A549 (cell line): ENCODE measurements around the gene ASXL2. TPM values are rescaled to one million over a fixed set of nuclear protein-coding genes. Genes with fewer than 3 reads are reported as not detected.

Experiments used
- ATAC-seq, 2 experiments: fragments of 200-7000 bp in 1 of 2; fragments of >200 bp in 1 of 2; cut with Nextera tagmentation in 1 of 2; cut with Tn5 transposase in 1 of 2; 3 replicates each; pipeline versions ENCODE4 v1.8.0 to v1.9.1; 2018 to 2020; ENCODE audit warnings: mild to moderate bottlenecking in 1 of 2, moderate library complexity in 1 of 2
- CTCF ChIA-PET: fragments of 300-600 bp; sonication (Branson Sonifier 250); formaldehyde crosslinking; extraction: SDS; loops from one replicate; lab custom pipeline; 2021; ENCODE audit warnings: antibody characterized with exemption, inconsistent platforms; lab: Yijun Ruan, JAX
- POLR2A ChIA-PET: fragments of 350-600 bp; formaldehyde crosslinking; extraction: SDS; loops from one replicate; lab custom pipeline; 2021; ENCODE audit warnings: antibody characterized with exemption, inconsistent platforms; lab: Yijun Ruan, JAX
- DNase-seq, 2 experiments: peaks; one replicate each; pipeline versions ENCODE4 v3.0.0 to v3.0.0-alpha.2; 2011 to 2016; ENCODE audit warnings: low read depth in 1 of 2, low spot score in 1 of 2
- FAIRE-seq: peaks from 2 replicates; lab custom pipeline; 2011; peaks lifted over from hg19 to GRCh38; lab: Jason Lieb, UNC
- H3K27ac ChIP-seq, 2 experiments: fragments of >200 bp; sonication (Bioruptor Twin); formaldehyde crosslinking; 3 replicates each; pipeline ENCODE4 v1.5.1; 2016 to 2017
- H3K4me1 ChIP-seq: fragments of >200 bp; sonication (Bioruptor Twin); formaldehyde crosslinking; 3 replicates; pipeline ENCODE4 v1.6.1; 2016
- H3K4me2 ChIP-seq: fragments of >200 bp; sonication (Bioruptor Twin); formaldehyde crosslinking; 3 replicates; pipeline ENCODE4 v1.6.1; 2016
- H3K4me3 ChIP-seq: fragments of >200 bp; sonication (Bioruptor Twin); formaldehyde crosslinking; 3 replicates; pipeline ENCODE4 v1.5.1; 2016
- H3K9me3 ChIP-seq: fragments of >200 bp; sonication (Bioruptor Twin); formaldehyde crosslinking; 3 replicates; pipeline ENCODE4 v1.6.1; 2016
- CHD4 ChIP-seq: fragments of 200-600 bp; sonication (generic); IDR thresholded peaks from 2 replicates; pipeline ENCODE4 v1.6.1; 2016; ENCODE audit warnings: antibody characterized with exemption, mild to moderate bottlenecking, borderline replicate concordance
- EHF ChIP-seq: fragments of 250-450 bp; sonication (Bioruptor Pico); IDR thresholded peaks from 2 replicates; pipeline ENCODE4 v1.5.0; 2020; ENCODE audit warnings: mild to moderate bottlenecking
- EHMT2 ChIP-seq: fragments of 200-600 bp; sonication (generic); IDR thresholded peaks from 2 replicates; pipeline ENCODE4 v1.6.1; 2016; ENCODE audit warnings: antibody characterized with exemption, low read depth, mild to moderate bottlenecking, moderate library complexity
- EP300 ChIP-seq, 2 experiments: fragments of >200 bp; sonication (Bioruptor Twin); formaldehyde crosslinking; IDR thresholded peaks; 2 replicates in 1 of 2; 3 replicates in 1 of 2; pipeline ENCODE4 v1.6.1; 2016 to 2017
- FOSL2 ChIP-seq, 2 experiments: fragments of 450-650 bp in 1 of 2; fragments of >200 bp in 1 of 2; sonication (Bioruptor Twin) in 1 of 2; formaldehyde crosslinking; IDR thresholded peaks; 2 replicates each; pipeline versions ENCODE4 v1.5.0 to v1.6.1; 2016 to 2020; ENCODE audit warnings: mild to moderate bottlenecking in 1 of 2, moderate library complexity in 1 of 2
- HEYL ChIP-seq: fragments of 250-450 bp; sonication (Bioruptor Pico); IDR thresholded peaks from 2 replicates; pipeline ENCODE4 v1.8.0; 2021; ENCODE audit warnings: mild to moderate bottlenecking, moderate library complexity
- JUNB ChIP-seq: fragments of >200 bp; sonication (Bioruptor Twin); formaldehyde crosslinking; IDR thresholded peaks from 2 replicates; pipeline ENCODE4 v1.6.1; 2016
- KDM5A ChIP-seq: fragments of 200-600 bp; sonication (generic); IDR thresholded peaks from 2 replicates; pipeline ENCODE4 v1.6.1; 2016; ENCODE audit warnings: antibody characterized with exemption, mild to moderate bottlenecking
- MYC ChIP-seq: IDR thresholded peaks from 2 replicates; pipeline ENCODE4 v1.6.1; 2012; ENCODE audit warnings: mild to moderate bottlenecking, inconsistent platforms, low read length, improper control_type of control experiment, borderline replicate concordance
- NPAS2 ChIP-seq: fragments of 250-450 bp; sonication (Bioruptor Pico); IDR thresholded peaks from 2 replicates; pipeline ENCODE4 v1.8.0; 2022; ENCODE audit warnings: mild to moderate bottlenecking, moderate library complexity, borderline replicate concordance
- PHF8 ChIP-seq: fragments of 200-600 bp; sonication (generic); IDR thresholded peaks from 2 replicates; pipeline ENCODE4 v1.6.1; 2016; ENCODE audit warnings: low read depth, mild to moderate bottlenecking, antibody characterized with exemption, moderate library complexity, borderline replicate concordance
- POLR2A ChIP-seq: IDR thresholded peaks from 2 replicates; pipeline ENCODE4 v1.6.1; 2012; ENCODE audit warnings: mild to moderate bottlenecking, low read length
- POLR2AphosphoS2 ChIP-seq: conservative IDR thresholded peaks from 2 replicates; pipeline ENCODE4 v1.6.1; 2012; ENCODE audit warnings: low read length, improper control_type of control experiment, inconsistent platforms
- RARB ChIP-seq: fragments of 250-450 bp; sonication (Bioruptor Pico); IDR thresholded peaks from 2 replicates; pipeline ENCODE4 v1.8.0; 2021; ENCODE audit warnings: mild to moderate bottlenecking, moderate library complexity
- RCOR1 ChIP-seq: fragments of 150-350 bp; IDR thresholded peaks from 2 replicates; pipeline ENCODE4 v1.6.1; 2014; ENCODE audit warnings: antibody characterized with exemption, low read length, low read depth
- RFX5 ChIP-seq: fragments of 450-650 bp; IDR thresholded peaks from 2 replicates; pipeline ENCODE4 v1.7.1; 2014; ENCODE audit warnings: antibody characterized with exemption, mild to moderate bottlenecking, moderate library complexity
- RNF2 ChIP-seq: fragments of 200-600 bp; sonication (generic); IDR thresholded peaks from 2 replicates; pipeline ENCODE4 v1.6.1; 2016; ENCODE audit warnings: low read depth, mild to moderate bottlenecking, antibody characterized with exemption, moderate library complexity, borderline replicate concordance
- SREBF2 ChIP-seq: fragments of 450-650 bp; IDR thresholded peaks from 2 replicates; pipeline ENCODE4 v1.6.1; 2014; ENCODE audit warnings: mild to moderate bottlenecking, moderate library complexity
- ZNF302 ChIP-seq: fragments of 250-450 bp; sonication (Bioruptor Pico); IDR thresholded peaks from 2 replicates; pipeline ENCODE4 v1.9.0; 2021; ENCODE audit warnings: inconsistent platforms, mild to moderate bottlenecking, moderate library complexity
- WGBS: methylation state at CpG from one replicate; pipeline ENCODE4 v1.1.6; 2017; ENCODE audit errors: missing lambda C conversion rate; 5-methylcytosine and 5-hydroxymethylcytosine counted together
- polyA plus RNA-seq, 4 experiments: library from polyadenylated mRNA; depleted of rRNA in 3 of 4; stranded (reverse); fragments of >200 nt; fragmentation: RNase III in 1 of 4; extraction: RNeasy Plus Mini Kit Qiagen cat#74134 plus additional on column Dnase treatment in 1 of 4; gene quantifications; 2 replicates in 3 of 4; 3 replicates in 1 of 4; pipeline ENCODE4 v1.2.3, GENCODE V29; 2011 to 2017
- TF ChIP-seq, protein P1 (sequence below): fragments of >200 bp; sonication (Bioruptor Twin); formaldehyde crosslinking; IDR thresholded peaks from 3 replicates; pipeline ENCODE4 v1.5.1; 2016
- TF ChIP-seq, protein P2 (sequence below): IDR thresholded peaks from 2 replicates; pipeline ENCODE4 v1.6.1; 2012; ENCODE audit warnings: low read depth, borderline replicate concordance
- TF ChIP-seq, protein P3 (sequence below): fragments of >200 bp; sonication (Bioruptor Twin); formaldehyde crosslinking; IDR thresholded peaks from 3 replicates; pipeline ENCODE4 v1.6.1; 2016
- TF ChIP-seq, protein P4 (sequence below): fragments of 150-350 bp; IDR thresholded peaks from 2 replicates; pipeline ENCODE4 v1.6.1; 2014; ENCODE audit warnings: low read depth, mild to moderate bottlenecking, low read length

Gene ASXL2
- polyA plus RNA-seq, 2 of the 4 experiments (the other 2 are of a cell fraction), result 10.3 to 26.4 TPM

DNA sequence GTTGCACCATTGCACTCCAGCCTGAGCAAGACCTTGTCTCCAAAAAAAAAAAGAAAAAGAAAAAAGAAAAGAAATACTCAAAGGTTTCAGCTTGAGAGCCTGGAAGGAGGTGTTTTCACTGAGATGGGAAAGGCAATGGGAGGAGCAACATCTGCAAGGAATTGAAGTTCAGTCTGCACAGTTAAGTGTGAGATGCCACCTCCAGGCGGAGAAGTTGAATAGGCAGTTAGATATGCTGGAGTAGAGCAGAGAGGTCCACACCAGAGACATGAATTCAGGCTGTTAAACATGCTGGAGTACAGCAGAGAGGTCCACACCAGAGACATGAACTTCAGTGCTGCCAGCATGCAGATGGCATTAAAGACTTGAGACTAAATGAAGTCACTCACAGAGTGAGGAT, 163.5 kb downstream of the ASXL2 start (continued):
- TF ChIP-seq, protein P1, sequence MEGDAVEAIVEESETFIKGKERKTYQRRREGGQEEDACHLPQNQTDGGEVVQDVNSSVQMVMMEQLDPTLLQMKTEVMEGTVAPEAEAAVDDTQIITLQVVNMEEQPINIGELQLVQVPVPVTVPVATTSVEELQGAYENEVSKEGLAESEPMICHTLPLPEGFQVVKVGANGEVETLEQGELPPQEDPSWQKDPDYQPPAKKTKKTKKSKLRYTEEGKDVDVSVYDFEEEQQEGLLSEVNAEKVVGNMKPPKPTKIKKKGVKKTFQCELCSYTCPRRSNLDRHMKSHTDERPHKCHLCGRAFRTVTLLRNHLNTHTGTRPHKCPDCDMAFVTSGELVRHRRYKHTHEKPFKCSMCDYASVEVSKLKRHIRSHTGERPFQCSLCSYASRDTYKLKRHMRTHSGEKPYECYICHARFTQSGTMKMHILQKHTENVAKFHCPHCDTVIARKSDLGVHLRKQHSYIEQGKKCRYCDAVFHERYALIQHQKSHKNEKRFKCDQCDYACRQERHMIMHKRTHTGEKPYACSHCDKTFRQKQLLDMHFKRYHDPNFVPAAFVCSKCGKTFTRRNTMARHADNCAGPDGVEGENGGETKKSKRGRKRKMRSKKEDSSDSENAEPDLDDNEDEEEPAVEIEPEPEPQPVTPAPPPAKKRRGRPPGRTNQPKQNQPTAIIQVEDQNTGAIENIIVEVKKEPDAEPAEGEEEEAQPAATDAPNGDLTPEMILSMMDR, result peak; percentile 21; the same call in 1 of the 3 replicates
- TF ChIP-seq CHD4, result no peak
- no peak for TF ChIP-seq HEYL (CRISPR knock-in tag)
- TF ChIP-seq NPAS2 (CRISPR knock-in tag), result no peak
- TF ChIP-seq, all 56 proteins: peak for 2

DNA sequence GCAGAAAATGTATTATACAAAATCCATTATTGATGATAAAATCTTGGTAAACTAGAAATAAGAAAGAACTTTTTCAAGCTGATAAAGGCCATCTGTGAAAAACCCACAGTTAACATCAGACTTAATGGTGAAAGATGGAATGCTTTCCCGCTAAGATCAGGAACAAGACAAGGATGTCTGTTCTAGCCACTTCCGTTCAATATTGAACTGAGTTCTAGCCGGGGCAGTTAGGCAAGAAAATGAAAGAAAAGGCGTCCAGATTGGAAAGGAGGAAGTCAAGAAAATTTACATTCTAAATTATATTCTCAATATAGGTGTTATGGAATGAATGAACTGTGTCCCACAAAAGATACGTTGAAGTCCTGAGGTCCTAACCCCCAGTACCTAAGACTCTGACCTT, 165.8 kb downstream of the ASXL2 start:
- H3K4me1 ChIP-seq, result peaks cover 12% of the 10 kb centered on the region; the same call in 2 of the 3 replicates
- H3K4me3 ChIP-seq, result no peak overlapping the region
- no peak for DNase-seq
- CTCF ChIA-PET, result interaction anchor here (4.4 to 5.8 kb wide), 2 partner anchors 12 to 105 kb away, joined by 22 to 46 read pairs; no protein-coding TSS in a partner anchor
- WGBS, result 77% methylated on average over 5 of the region's 5 CpGs
- no peak overlapping the region for H3K4me2 ChIP-seq
- H3K27ac ChIP-seq, result no peak overlapping the region
- POLR2A ChIA-PET, result no interaction called here
- no peak for TF ChIP-seq KDM5A
- TF ChIP-seq ZNF302, result no peak
- TF ChIP-seq RFX5, result no peak
- no peak for TF ChIP-seq FOSL2 (IDR thresholded peaks at IDR 0.05)
- TF ChIP-seq FOSL2 (CRISPR knock-in tag; IDR thresholded peaks at IDR 0.05), result no peak
- no peak for TF ChIP-seq RARB (CRISPR knock-in tag)
- TF ChIP-seq SREBF2, result no peak
- no peak for TF ChIP-seq EHMT2
- no peak for TF ChIP-seq EHF (CRISPR knock-in tag)
- no peak for TF ChIP-seq POLR2A
- TF ChIP-seq EP300 (IDR thresholded peaks at IDR 0.05), result no peak
- no peak for TF ChIP-seq RCOR1
- TF ChIP-seq, protein P2, sequence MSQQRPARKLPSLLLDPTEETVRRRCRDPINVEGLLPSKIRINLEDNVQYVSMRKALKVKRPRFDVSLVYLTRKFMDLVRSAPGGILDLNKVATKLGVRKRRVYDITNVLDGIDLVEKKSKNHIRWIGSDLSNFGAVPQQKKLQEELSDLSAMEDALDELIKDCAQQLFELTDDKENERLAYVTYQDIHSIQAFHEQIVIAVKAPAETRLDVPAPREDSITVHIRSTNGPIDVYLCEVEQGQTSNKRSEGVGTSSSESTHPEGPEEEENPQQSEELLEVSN, result no peak
- TF ChIP-seq JUNB, result no peak
- TF ChIP-seq POLR2AphosphoS2, result no peak
- TF ChIP-seq, protein P3, sequence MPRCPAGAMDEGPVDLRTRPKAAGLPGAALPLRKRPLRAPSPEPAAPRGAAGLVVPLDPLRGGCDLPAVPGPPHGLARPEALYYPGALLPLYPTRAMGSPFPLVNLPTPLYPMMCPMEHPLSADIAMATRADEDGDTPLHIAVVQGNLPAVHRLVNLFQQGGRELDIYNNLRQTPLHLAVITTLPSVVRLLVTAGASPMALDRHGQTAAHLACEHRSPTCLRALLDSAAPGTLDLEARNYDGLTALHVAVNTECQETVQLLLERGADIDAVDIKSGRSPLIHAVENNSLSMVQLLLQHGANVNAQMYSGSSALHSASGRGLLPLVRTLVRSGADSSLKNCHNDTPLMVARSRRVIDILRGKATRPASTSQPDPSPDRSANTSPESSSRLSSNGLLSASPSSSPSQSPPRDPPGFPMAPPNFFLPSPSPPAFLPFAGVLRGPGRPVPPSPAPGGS, result no peak
- TF ChIP-seq MYC, result no peak
- no peak for TF ChIP-seq PHF8
- TF ChIP-seq RNF2, result no peak
- H3K9me3 ChIP-seq, result no peaks in the 10 kb centered on the region
- FAIRE-seq, result no peak
- ATAC-seq, result no peak

DNA sequence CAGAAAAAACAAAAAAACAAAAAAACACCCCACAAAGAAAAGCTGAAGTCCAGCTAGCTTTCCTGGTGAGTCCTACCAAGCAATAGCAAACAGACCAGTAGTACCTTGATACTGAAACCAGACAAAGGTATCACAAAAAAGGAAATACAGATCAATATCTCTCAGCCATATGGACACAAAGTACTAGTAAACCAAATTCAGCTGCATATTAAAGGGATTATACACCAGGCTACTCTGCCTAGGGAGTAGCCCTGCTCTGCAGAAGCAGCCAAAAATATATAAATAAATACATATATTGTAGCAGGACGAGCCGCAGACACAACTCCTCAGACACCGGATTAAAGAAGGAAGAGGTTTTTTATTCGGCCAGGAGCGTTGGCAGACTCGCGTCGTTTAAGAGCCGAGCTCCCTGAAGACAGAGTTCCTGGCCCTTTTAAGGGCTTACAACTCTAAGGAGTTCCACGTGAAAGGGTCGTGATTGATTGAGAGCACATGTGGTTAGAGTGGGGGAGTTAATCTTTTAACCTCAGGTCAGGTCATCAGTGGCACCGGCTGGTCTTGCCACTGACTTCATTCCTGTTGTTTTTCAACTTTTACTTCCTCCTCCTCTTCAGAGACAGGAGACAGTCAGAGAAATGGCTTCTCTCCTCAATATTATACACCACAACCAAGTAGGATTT, 166.5 kb downstream of the ASXL2 start:
- FAIRE-seq (no peak), ATAC-seq (no peak)
- CTCF ChIA-PET, result interaction anchor here (4.4 to 5.8 kb wide), 3 partner anchors 12 to 104 kb away, joined by 20 to 46 read pairs (median 22); no protein-coding TSS in a partner anchor
- WGBS, result 73% methylated on average over 12 of the region's 12 CpGs
- H3K4me2 ChIP-seq, result no peak overlapping the region
- TF ChIP-seq KDM5A, result no peak
- TF ChIP-seq, protein P4, sequence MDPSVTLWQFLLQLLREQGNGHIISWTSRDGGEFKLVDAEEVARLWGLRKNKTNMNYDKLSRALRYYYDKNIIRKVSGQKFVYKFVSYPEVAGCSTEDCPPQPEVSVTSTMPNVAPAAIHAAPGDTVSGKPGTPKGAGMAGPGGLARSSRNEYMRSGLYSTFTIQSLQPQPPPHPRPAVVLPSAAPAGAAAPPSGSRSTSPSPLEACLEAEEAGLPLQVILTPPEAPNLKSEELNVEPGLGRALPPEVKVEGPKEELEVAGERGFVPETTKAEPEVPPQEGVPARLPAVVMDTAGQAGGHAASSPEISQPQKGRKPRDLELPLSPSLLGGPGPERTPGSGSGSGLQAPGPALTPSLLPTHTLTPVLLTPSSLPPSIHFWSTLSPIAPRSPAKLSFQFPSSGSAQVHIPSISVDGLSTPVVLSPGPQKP, result no peak
- TF ChIP-seq, all 56 proteins: peak for 0
- Histone ChIP-seq H3K27ac (no peak overlapping the region), H3K4me1 (peaks cover 12% of the 10 kb centered on the region; the same call in 2 of the 3 replicates), H3K9me3 (no peaks in the 10 kb centered on the region), H3K4me3 (no peak overlapping the region)
- DNase-seq, result no peak
- POLR2A ChIA-PET, result no interaction called here
